Measurements from ENCODE around the gene RASAL2. TPM values are rescaled to one million over a fixed set of nuclear protein-coding genes. Genes with fewer than 3 reads are reported as not detected.

RASAL2 gene
- total RNA-seq, 1 experiment from 2014 or later, result 25.7 TPM

DNA sequence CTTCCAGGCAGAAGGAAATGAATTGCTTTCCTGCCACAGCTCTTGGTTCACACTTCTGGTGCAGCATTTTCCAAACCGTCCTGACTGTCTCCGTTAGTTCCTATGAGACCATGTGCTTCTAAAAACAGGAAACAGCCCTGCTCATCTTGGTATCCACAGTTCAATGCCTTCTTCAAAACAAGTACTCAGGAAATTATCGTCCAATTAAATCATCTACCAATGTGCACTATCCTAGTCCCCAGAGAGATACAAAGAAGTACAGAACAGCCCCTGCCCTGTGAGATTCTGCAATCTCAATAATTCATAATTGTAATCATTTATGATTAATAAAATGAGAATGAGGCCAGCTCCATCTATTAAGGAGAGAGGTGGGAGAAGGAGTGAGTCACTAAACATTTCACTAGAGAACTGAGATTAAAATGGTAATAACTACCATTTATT, 391.7 kb downstream of the RASAL2 start:
- Histone ChIP-seq H3K36me3 (replicated peaks; ENCODE audit: control insufficient read depth, insufficient read depth, low read length) (no peaks in the 10 kb centered on the region), H3K4me3 (ENCODE audit: insufficient read depth, low read depth, low read length) (no peak overlapping the region), H3K27me3 (ENCODE audit: control insufficient read depth, insufficient read depth, low read length) (no peaks in the 10 kb centered on the region)
- no peak for DNase-seq

DNA sequence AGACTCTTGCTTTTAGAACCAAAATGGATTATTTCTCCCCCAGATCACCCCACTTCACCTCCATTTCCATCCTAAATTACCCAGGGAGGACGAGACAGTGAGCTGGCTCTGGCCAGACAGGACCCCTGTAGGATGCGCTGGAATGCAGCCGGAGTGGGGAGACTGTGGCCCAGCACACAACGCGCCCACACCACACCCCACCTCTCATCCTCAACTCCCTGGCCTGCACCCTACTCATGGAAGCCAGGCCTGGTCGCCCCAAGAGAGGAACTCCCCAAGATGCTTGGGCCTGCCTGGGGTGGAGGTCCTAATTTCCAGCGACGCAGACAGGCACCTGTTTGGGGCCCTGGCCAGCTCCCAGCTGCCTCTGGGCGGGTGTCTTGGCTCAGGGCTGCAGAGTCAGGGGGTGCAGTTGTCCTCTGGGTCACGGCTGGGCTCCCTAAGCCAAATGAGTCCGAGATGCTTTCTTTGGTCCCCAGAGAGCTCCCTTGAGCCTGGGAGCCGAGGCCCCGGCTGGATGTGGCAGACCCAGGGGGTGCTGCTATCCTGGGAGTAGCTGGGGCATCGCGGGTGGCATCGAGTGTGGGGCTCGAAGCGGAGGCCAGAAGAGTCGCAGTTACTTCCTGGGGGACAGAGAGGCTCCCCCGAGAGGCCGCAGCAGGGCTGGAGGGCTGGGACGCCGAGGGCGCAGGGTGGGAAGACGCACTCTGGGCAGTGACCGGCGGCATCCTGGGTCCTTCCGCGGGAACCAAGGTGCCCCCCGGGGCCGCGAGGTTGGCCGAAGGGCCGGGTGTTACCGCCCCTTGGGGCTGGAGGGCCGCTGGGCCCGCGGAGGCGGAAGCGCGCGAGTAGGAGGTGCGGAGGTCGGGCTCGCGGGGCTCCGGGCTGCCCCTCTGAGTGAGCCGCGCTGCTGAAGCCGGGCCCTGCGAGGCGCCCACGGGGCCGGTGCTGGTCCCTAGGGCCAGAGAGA, 392.5 kb downstream of the RASAL2 start:
- Histone ChIP-seq H3K4me3 (ENCODE audit: insufficient read depth, low read depth, low read length) (no peak overlapping the region), H3K36me3 (replicated peaks; ENCODE audit: control insufficient read depth, insufficient read depth, low read length) (no peaks in the 10 kb centered on the region), H3K27me3 (ENCODE audit: control insufficient read depth, insufficient read depth, low read length) (no peaks in the 10 kb centered on the region)
- peak; percentile 72 for DNase-seq

DNA sequence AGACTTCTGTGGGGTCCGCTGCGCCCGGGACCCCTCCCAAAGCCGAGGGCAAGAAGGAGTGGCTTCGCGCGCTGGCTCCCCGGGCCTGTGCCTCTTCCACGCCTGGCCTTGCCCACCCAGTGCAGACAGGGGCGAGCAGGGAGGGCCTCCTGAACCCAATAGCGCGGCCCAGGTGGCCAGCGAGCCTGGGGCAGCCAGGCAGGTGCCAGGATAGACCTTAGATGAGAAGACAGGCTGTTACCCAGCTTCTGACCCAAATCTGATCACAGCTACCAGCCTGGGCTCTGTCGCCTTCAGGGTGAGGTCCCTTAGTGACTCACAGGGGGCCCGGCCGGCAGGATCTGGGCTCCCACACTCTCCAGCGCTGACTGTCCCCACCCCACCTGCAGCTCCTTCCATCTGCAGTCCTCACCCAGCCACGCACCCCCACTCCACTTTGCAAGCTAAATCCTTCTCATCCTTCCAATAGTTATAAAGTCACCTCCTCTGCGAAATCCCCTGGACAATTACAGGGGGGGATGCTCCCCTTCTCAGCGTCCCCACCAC, 393.2 kb downstream of the RASAL2 start:
- H3K36me3 ChIP-seq (replicated peaks; ENCODE audit: control insufficient read depth, insufficient read depth, low read length), result no peaks in the 10 kb centered on the region
- no peak for DNase-seq
- no peaks in the 10 kb centered on the region for H3K27me3 ChIP-seq (ENCODE audit: control insufficient read depth, insufficient read depth, low read length)
- no peak overlapping the region for H3K4me3 ChIP-seq (ENCODE audit: insufficient read depth, low read depth, low read length)

DNA sequence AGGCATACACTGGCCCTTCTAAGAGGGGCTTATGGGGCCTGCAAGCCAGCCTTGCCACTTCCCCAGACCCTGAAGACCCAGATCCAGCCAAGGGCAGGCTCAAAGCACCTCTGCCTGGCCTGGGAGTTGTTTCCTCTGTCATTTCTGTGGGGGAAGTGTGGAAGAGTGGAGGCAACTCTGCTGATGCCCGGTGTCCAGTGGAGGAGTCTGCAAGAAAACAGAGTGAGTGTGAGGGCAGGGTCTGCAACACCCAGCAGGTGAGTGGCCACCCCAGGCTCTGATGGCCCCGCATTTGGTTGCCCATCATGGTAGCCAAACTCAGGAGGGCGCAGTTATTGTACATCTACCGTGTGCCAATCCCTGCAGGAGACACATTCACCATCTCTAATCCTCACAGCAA, 394.5 kb downstream of the RASAL2 start:
- H3K27me3 ChIP-seq (ENCODE audit: control insufficient read depth, insufficient read depth, low read length), result no peaks in the 10 kb centered on the region
- no peak overlapping the region for H3K4me3 ChIP-seq (ENCODE audit: insufficient read depth, low read depth, low read length)
- no peaks in the 10 kb centered on the region for H3K36me3 ChIP-seq (replicated peaks; ENCODE audit: control insufficient read depth, insufficient read depth, low read length)
- DNase-seq, result peak; percentile 16

DNA sequence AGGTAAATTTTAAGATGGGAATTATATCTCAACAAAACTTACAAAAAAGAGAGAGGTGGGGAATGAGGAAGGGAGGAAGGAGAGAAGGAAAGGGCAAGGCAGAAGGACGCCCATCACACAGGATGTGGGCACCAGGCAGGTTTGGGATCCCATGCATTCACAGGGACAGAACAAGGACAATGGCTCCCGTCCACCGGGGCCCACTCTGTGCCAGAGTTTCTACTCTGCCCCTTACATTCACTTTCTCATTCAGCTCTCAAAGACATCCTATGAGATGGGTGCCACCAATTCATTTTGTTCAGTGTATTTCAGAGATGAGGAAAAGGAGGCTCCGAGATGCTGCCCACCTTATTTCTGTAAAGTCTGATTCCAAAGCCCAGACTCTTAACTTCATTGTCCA, 395.5 kb downstream of the RASAL2 start:
- Histone ChIP-seq H3K27me3 (ENCODE audit: control insufficient read depth, insufficient read depth, low read length) (no peaks in the 10 kb centered on the region), H3K4me3 (ENCODE audit: insufficient read depth, low read depth, low read length) (no peak overlapping the region), H3K36me3 (replicated peaks; ENCODE audit: control insufficient read depth, insufficient read depth, low read length) (no peaks in the 10 kb centered on the region)
- peak; percentile 28 for DNase-seq

DNA sequence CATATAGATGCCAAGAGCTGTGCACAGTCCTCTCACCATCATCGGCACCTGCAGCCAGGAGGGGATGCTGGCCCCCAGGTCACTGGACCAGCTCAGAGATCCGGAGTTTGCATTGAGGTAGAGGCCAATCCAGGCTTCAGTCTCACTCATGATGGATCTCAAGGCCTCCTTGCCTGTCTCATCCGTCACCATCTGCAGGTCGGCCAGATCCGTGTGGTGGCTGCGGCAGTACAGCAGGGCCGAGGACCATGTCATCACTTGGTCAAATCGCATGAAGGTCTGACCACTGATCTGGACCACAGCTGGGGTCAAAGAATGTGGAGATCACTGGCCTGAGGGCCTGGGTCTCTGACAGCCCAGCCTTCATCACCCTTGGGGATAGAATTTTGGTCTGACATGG, 396.2 kb downstream of the RASAL2 start:
- Histone ChIP-seq H3K27me3 (ENCODE audit: control insufficient read depth, insufficient read depth, low read length) (no peaks in the 10 kb centered on the region), H3K4me3 (ENCODE audit: insufficient read depth, low read depth, low read length) (no peak overlapping the region), H3K36me3 (replicated peaks; ENCODE audit: control insufficient read depth, insufficient read depth, low read length) (no peaks in the 10 kb centered on the region)
- DNase-seq, result peak; percentile 15

DNA sequence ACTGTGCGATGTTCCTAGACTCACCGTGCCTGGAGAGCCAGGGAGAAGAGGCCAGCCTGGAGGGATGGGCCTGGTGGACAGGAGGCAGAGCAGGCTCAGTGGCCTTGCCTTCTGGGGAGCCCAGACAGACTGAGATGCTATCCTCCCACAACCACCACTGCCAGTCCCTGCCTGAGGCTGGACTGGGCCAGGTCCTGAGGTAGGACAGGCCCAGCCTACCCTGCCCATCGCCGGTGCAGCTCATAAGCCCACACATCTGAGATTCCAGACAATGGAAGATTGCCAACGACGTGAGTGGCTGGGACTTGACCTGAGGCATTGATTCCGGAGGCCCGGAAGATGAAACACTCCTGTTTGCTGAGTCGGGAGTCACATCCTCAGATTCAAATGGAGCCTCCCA, 397.1 kb downstream of the RASAL2 start:
- Histone ChIP-seq H3K27me3 (ENCODE audit: control insufficient read depth, insufficient read depth, low read length) (no peaks in the 10 kb centered on the region), H3K36me3 (replicated peaks; ENCODE audit: control insufficient read depth, insufficient read depth, low read length) (no peaks in the 10 kb centered on the region), H3K4me3 (ENCODE audit: insufficient read depth, low read depth, low read length) (no peak overlapping the region)
- DNase-seq, result peak; percentile 19

DNA sequence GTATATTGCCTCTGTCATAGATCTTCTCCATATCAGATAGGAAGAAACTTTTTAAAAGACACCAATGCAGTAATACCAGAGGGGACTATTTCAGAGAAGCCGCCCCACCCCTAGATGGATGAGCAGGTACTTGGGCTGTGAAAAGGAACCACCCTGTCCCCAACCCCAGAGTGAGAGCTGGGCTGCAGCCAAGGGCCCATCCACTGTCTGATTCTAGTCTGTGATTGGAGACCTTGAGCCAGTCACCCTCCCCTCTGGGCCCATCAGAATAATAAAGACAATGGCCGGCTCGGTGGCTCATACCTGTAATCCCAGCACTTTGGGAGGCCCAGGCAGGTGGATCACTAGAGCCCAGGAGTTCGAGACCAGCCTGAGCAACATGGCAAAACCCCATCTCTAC, 397.8 kb downstream of the RASAL2 start:
- no peaks in the 10 kb centered on the region for H3K27me3 ChIP-seq (ENCODE audit: control insufficient read depth, insufficient read depth, low read length)
- peak; percentile 39 for DNase-seq
- H3K4me3 ChIP-seq (ENCODE audit: insufficient read depth, low read depth, low read length), result no peak overlapping the region
- H3K36me3 ChIP-seq (replicated peaks; ENCODE audit: control insufficient read depth, insufficient read depth, low read length), result no peaks in the 10 kb centered on the region

DNA sequence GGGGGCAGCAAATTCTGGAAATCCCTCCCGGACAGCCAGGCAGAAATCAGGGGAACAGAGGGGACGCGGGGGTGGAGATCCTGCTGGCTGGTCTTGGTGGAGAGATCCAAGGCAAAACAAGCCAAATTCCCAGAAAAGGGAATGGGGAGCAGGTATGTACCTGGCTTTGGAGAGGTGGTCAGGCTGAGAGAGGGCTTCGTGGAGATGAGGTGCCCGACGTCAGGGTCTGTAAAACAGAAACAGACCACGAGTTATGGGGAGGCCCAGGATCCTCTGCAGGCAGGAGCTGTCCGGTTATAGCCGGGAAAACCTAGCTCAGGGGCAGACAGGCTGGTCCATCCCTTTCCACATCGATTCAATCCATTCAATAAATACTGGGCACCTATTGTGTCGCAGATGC, 398.4 kb downstream of the RASAL2 start:
- no peak overlapping the region for H3K4me3 ChIP-seq (ENCODE audit: insufficient read depth, low read depth, low read length)
- DNase-seq, result peak; percentile 39
- H3K36me3 ChIP-seq (replicated peaks; ENCODE audit: control insufficient read depth, insufficient read depth, low read length), result no peaks in the 10 kb centered on the region
- H3K27me3 ChIP-seq (ENCODE audit: control insufficient read depth, insufficient read depth, low read length), result no peaks in the 10 kb centered on the region

DNA sequence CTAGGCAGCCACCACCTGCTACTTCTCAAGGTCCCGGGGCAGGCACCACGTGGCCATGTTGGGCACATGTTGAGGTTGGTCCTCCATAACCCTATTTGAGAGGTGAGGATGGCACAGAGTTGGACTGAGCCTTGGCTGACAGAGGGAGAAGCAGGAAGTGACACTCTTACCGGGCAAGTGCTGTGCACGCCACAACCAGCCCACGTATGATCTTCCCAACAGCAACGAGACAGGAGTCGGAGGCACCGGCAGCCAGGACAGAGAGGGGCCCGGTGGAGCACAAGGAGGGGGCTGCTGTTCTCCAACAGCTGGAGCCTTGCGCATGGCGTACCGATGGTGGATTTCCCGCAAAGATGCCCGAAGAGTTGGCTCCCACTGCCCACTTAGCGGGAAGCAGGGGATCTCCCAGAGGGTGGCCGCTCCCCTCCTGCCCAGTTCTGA, 399.4 kb downstream of the RASAL2 start:
- peak; percentile 21 for DNase-seq
- Histone ChIP-seq H3K36me3 (replicated peaks; ENCODE audit: control insufficient read depth, insufficient read depth, low read length) (no peaks in the 10 kb centered on the region), H3K27me3 (ENCODE audit: control insufficient read depth, insufficient read depth, low read length) (no peaks in the 10 kb centered on the region), H3K4me3 (ENCODE audit: insufficient read depth, low read depth, low read length) (no peak overlapping the region)

DNA sequence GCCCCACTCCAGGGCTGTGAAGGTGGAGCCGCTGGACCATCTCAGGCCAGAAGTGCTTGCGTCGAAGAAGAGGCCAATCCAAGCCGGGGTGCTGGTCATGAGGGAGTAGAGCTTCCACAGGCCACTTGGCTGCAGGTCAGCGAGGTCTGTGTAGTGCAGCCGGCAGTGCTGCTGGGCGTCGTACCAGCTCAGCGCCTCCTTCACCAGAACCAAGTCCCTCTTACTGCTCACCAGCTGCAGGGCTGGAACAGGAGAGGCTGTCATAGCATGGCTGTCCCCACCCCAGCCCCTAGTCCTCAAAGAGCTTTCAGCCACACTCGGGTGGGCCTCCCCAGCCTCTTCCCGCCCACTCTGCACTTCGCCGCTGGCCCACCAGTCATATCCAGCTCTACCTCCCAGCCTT, 400.7 kb downstream of the RASAL2 start:
- DNase-seq, result peak; percentile 30
- Histone ChIP-seq H3K4me3 (ENCODE audit: insufficient read depth, low read depth, low read length) (no peak overlapping the region), H3K36me3 (replicated peaks; ENCODE audit: control insufficient read depth, insufficient read depth, low read length) (no peaks in the 10 kb centered on the region), H3K27me3 (ENCODE audit: control insufficient read depth, insufficient read depth, low read length) (no peaks in the 10 kb centered on the region)

DNA sequence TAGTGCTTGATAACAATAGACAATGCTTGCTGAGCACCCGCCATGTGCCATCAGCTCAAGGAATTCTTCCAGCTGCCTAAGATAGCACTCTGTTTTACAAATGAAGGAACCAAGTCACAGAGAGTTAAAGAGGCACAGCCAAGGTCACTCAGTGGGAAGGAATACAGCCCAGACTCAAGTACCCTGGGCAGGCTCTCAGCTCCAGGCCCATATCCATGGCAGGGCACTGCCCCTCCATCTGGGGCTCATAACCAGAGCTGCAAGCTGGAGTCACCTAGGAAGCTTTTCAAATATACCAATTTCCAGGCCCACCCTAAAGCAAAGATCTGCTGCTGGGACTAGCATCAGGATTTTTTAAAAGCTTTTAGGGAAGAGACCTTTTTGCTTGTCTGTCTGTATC, 401.3 kb downstream of the RASAL2 start:
- Histone ChIP-seq H3K36me3 (replicated peaks; ENCODE audit: control insufficient read depth, insufficient read depth, low read length) (no peaks in the 10 kb centered on the region), H3K4me3 (ENCODE audit: insufficient read depth, low read depth, low read length) (no peak overlapping the region), H3K27me3 (ENCODE audit: control insufficient read depth, insufficient read depth, low read length) (no peaks in the 10 kb centered on the region)
- peak; percentile 39 for DNase-seq

DNA sequence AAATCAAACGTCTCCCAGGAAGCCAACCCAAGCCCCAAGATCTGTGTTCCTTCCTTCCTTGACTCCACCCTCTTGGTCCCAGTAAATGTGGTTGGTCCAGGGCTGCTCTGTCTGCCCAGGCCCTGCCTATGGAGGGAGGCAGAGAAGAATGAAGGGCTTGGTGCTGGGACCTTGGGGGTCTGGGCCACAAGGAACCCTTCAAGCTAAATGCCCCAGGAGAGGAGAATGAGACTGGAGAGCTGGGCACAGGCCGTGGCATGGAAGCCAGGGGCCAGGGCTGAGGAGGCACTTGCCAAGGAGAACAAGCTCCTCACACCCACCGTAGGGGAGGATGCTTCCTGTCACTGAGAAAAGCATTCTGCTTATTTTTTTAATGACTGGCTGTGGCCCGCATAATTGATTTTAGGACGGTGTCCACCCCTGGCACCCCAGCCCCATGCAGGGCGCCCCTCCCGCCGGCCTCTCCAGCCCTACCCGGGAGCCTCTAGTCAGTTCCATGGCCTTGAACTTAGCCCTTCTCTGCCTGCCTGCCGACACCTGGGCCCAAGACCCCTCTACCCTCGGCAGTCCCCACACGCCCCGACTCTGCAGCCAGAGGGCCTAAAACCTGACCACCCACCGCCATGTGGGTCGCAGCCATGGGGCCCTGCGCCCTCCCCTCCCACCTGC, 402.0 kb downstream of the RASAL2 start:
- no peaks in the 10 kb centered on the region for H3K36me3 ChIP-seq (replicated peaks; ENCODE audit: control insufficient read depth, insufficient read depth, low read length)
- DNase-seq, result peak; percentile 59
- H3K4me3 ChIP-seq (ENCODE audit: insufficient read depth, low read depth, low read length), result no peak overlapping the region
- H3K27me3 ChIP-seq (ENCODE audit: control insufficient read depth, insufficient read depth, low read length), result no peaks in the 10 kb centered on the region

DNA sequence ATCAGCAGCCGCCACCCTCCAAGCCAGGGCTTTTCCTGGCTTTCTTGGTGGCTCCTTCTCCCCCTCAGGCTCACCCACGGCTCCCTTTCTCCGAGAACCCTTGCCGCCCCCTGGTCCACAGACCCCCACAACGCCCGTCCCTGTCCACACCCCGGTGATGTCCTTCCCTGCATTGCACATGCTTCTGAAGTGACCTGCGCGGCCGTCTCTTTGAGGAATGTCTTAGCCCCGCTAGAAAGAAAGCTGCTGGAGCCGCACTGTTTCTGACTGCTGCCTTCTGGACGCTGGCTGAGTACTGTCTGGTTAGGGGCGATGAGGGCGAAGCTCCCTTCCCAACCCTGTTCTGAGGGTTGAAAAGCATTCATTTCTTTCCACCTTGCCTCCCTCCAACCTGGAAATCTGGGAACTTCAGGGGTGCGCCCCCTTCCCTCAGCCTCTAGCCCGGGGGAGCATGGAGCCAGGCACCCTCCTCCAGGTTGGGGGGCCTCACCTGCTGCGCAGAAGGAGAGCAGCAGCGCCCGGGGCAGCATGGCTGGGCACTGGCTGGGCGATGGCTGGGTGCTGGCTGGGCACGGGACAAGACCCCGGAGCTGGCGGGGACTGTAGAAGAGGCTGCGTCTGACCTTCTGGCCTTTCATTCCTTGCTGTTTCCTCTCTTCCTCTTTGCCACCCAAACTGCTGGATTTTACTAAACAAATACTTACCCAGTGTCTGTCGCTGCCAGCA, 402.7 kb downstream of the RASAL2 start, which contains the start of gene CLEC20A:
Gene CLEC20A (minus strand): TSS at position 555 of the 726 bp plus-strand sequence. CDS start 25 bp downstream, at position 530.
- DNase-seq, result peak; percentile 30
- Histone ChIP-seq H3K27me3 (ENCODE audit: control insufficient read depth, insufficient read depth, low read length) (no peaks in the 10 kb centered on the region), H3K4me3 (ENCODE audit: insufficient read depth, low read depth, low read length) (no peak within 1 kb of the TSS), H3K36me3 (replicated peaks; ENCODE audit: control insufficient read depth, insufficient read depth, low read length) (no peaks in the 10 kb centered on the region)

Data from H7 (cell line).